Measurements from ENCODE around the gene TCAF1. TPM values are rescaled to one million over a fixed set of nuclear protein-coding genes. Genes with fewer than 3 reads are reported as not detected.

Gene TCAF1
- total RNA-seq, 4 donors from 2014 or later, result 55.2 to 70.0 (median 58.8) TPM

- H3K27ac ChIP-seq, result no peak overlapping the region
- no peak for DNase-seq
- WGBS, 2 donors, result 76 to 79% methylated on average over 4 of the region's 4 CpGs
- intact Hi-C loops (cut with DNase I), result no loop called here
- TF ChIP-seq POLR2A (IDR thresholded peaks at IDR 0.05) (no peak), CTCF (IDR thresholded peaks at IDR 0.05) (no peak)
- H3K4me3 ChIP-seq (replicated peaks in 1 of 3), result no peak overlapping the region
- H3K4me1 ChIP-seq, result no peaks in the 10 kb centered on the region
- no peaks in the 10 kb centered on the region for H3K36me3 ChIP-seq
- H3K27me3 ChIP-seq, result no peaks in the 10 kb centered on the region
- H3K9me3 ChIP-seq, result no peaks in the 10 kb centered on the region
Observed at GRCh38 chr7:143936087-143937009, 34.4 kb upstream of the TCAF1 start.

GRCh38 chr7:143934526-143935325 is 32.8 kb upstream of the TCAF1 start, which contains the start of gene OR2F2:
Gene OR2F2 (plus strand): TSS chr7:143935233. CDS start chr7:143935233, 0 bp downstream.
- no peak within 1 kb of the TSS for H3K4me3 ChIP-seq (replicated peaks in 1 of 3)
- H3K27ac ChIP-seq, result no peak within 1 kb of the TSS
- no peaks in the 10 kb centered on the region for H3K36me3 ChIP-seq
- TF ChIP-seq CTCF (IDR thresholded peaks at IDR 0.05) (no peak), POLR2A (IDR thresholded peaks at IDR 0.05) (no peak)
- no peaks in the 10 kb centered on the region for H3K9me3 ChIP-seq
- no peak for DNase-seq
- no peaks in the 10 kb centered on the region for H3K4me1 ChIP-seq
- intact Hi-C loops (cut with DNase I), result no loop called here
- 82 to 88% methylated on average over 3 of the region's 3 CpGs for WGBS, 2 donors
- H3K27me3 ChIP-seq, result no peaks in the 10 kb centered on the region

- intact Hi-C loops (cut with DNase I), result no loop called here
- Histone ChIP-seq H3K27ac (no peak overlapping the region), H3K36me3 (no peaks in the 10 kb centered on the region), H3K9me3 (no peaks in the 10 kb centered on the region), H3K4me1 (no peaks in the 10 kb centered on the region), H3K27me3 (no peaks in the 10 kb centered on the region), H3K4me3 (replicated peaks in 1 of 3) (no peak overlapping the region)
- DNase-seq, result no peak
- TF ChIP-seq CTCF (IDR thresholded peaks at IDR 0.05) (no peak), POLR2A (IDR thresholded peaks at IDR 0.05) (no peak)
Observed at GRCh38 chr7:143931739-143932138, 29.8 kb upstream of the TCAF1 start.

GRCh38 chr7:143929224-143929920 is 27.4 kb upstream of the TCAF1 start:
- TF ChIP-seq CTCF (IDR thresholded peaks at IDR 0.05), result no peak
- no peak for TF ChIP-seq POLR2A (IDR thresholded peaks at IDR 0.05)
- intact Hi-C loops (cut with DNase I), result no loop called here
- no peaks in the 10 kb centered on the region for H3K9me3 ChIP-seq
- H3K4me1 ChIP-seq, result no peaks in the 10 kb centered on the region
- H3K27ac ChIP-seq, result no peak overlapping the region
- DNase-seq, result no peak
- no peak overlapping the region for H3K4me3 ChIP-seq (replicated peaks in 1 of 3)
- H3K27me3 ChIP-seq, result no peaks in the 10 kb centered on the region
- no peaks in the 10 kb centered on the region for H3K36me3 ChIP-seq
- 91 to 98% methylated on average over 1 of the region's 1 CpG for WGBS, 2 donors
